HG03354 (cell line): ENCODE results near the gene ATAD3B.
"Not testable (repeated sequence)": the region's sequence is repeated elsewhere in the genome, so short reads cannot be mapped to it uniquely, and the experiment has no call there.

Experiments used
- ATAC-seq: cut with Tn5 transposase; IDR thresholded peaks from one replicate; pipeline ENCODE4 v1.9.1; 2021; ENCODE audit warnings: mild to moderate bottlenecking; ENCODE audit not compliant: unreplicated experiment, poor library complexity, severe bottlenecking

The ATAD3B gene

GRCh38 chr1:1524750-1525383 is 53.3 kb downstream of the ATAD3B start:
- not testable (repeated sequence) for ATAC-seq

DNA sequence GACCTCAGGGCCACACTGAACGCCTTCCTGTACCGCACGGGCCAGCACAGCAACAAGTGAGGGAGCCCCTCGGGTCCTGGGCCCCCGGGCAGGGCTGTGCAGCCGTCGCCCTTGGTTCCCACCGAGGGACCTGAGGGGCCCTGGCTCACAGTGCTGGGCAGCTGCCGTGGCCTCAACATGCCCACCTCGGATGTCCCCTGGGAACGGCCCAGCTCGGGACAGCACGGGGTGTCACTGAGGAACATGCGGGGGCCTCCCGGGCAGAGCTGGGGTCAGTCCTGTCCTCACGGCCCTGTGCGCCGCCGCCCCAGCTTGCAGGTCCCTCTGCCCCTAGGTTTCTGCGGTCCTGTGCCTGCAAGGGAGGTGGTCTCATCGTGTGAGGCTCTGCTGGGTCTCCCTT is 54.9 kb downstream of the ATAD3B start:
- not testable (repeated sequence) for ATAC-seq

DNA sequence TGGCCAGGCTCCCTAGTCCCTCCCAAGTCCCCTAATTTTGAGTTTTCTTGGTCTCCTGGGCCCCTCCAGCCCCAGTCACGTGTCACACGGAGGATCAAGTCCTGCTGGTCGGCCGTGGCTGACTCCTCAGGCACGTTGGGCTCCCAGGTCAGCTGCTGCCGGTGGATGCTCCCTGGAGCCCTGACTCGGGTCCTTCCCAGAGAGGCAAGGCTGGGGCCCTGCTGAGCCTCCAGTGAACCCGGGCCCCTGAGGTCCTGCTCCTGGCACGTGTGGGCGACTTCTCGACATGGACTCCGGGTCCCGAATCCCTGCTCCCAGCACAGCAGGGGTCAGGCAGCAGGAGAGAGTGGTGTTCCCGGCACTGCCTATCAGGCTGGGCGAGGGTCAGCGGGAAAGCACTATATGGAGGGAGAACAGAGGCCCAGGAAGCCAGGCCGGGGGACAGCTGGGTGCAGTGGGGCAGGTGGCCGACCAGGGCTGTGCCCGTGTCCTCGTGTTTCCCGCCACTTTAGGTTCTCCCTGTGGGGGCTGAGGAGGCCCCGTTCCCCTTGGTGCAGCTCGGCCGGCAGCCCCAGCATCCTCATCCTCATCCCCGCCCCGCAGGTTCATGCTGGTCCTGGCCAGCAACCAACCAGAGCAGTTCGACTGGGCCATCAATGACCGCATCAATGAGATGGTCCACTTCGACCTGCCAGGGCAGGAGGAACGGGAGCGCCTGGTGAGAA is 55.7 kb downstream of the ATAD3B start:
- ATAC-seq: no peak

GRCh38 chr1:1528301-1529267 is 57.0 kb downstream of the ATAD3B start:
- ATAC-seq: no peak

- no peak for ATAC-seq
Observed at GRCh38 chr1:1529321-1529720, 57.8 kb downstream of the ATAD3B start.

DNA sequence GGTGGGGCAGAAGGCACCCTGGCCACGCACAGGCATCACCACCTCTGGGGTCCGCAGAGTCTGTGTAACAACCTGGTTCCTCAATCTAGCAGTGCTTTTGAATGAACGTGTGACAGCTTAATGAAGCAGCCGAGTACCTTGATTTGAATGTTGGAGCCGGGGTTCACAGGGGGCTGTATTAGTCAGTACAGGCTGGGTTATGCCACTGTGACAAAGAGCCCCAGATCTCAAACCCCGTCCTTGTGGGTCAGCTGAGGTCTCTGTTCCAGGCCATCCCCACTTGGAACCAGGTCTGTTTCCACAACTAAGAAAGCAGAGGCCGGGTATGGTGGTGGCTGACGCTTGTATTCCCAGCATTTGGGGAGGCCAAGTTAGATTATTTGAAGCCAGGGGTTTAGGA is 58.4 kb downstream of the ATAD3B start:
- ATAC-seq: no peak

DNA sequence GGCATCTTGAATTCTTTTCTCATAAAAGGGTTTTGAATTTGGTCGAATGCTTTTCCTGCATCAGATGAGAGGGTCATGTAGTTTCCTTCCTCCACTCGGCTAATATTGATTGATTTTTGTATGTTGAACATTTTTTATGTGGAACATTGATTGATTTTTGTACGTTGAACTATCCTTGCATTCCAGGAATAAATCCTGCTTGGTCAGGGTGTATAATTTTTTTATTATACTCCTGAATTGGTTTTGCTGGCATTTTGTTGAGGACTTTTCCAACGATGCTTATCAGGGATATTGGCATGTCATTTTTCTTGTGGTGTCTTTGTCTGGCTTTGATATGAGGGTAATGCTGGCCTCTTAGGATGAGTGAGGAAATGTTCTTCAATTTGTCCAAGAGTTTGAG is 60.4 kb downstream of the ATAD3B start:
- no peak for ATAC-seq

GRCh38 chr1:1533176-1533893 is 61.8 kb downstream of the ATAD3B start:
- not testable (repeated sequence) for ATAC-seq

DNA sequence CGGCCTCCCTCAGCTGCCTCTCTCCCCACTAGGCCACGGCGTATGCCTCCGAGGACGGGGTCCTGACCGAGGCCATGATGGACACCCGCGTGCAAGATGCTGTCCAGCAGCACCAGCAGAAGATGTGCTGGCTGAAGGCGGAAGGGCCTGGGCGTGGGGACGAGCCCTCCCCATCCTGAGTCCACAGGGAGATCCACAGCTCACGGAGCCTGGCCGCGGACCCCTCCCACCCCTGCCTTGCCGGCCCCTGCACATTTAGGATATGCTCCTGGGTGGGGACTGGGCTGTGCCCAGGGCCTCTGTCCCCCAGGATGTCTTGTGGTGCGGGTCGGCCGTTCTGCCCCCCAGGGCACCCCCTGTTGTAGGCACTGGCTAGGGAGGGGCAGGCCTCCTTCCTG is 62.3 kb downstream of the ATAD3B start:
- not testable (repeated sequence) for ATAC-seq

DNA sequence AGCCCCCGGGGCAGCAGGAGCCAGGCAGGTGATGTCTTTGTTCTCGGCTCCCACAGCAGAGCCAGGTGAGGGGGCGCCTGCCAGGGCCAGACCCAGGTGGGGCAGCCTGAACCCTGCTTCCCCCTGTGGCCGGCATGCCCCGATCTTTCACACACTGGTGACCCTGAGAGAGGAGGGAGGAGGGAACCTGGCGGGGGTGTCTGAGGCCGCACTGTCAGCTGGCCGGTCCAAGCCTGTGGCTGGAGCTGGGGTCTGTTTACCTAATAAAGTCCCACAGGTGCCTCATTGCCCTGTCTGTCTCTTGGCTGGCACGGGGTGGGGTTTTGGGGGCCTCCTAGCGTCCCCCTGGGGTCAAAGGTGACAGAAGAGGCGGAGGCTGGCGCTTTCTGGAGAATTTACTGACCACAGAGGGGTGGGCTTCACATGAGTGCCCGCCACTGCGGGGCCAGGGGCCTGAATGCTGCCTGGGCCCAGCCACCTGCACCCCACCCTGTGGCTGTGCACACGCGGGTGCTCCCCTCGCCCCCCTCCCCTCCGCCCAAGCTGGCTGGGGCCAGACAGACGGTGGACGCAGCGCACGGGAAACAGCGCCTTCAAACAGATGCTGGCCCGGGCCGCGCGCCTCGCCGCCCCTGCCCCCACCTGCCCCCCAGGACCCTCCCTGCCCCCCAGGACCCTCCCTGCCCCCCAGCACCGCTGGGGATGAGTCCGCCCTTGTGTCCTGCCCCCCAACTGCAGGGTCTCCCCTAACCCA is 63.0 kb downstream of the ATAD3B start:
- ATAC-seq: no peak

DNA sequence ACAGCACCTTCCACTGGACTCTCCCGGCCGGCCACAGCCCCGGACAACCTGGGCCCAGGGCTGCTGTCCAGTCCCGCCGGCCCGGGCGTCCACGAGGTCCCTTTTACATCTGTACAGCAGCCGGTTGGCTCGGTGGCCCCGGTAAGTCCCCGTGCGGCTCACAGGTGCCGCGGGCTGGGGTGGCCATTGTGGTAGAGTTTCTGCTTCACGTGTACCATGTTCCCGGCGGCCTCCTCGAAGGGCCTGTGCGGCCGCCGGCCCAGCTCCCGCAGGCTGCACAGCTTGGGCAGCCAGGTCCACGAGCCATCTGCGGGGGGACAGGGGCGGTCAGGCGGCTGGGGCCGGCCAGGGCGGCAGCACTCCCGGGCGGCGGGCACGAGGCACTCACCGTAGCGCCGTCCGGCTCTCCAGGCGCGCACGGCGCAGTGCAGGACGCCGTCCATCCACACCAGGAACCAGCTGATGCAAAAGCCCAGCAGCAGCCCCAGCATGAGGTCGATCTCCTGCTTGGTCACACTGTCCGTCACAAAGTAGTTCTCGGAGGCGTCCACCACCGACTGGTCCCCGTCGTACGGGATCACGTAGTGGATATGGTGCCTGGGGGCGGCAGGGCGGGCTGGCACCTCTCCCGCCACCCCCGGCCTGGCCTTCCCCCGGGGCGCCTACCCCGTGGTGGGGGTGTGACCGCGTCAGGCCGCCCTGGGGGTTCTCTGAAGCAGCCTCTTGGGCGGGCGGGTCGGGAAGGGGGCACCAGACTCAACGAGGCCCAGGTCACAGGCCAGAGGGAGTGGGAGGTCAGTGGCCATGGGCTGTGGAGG is 63.8 kb downstream of the ATAD3B start:
- no peak for ATAC-seq

DNA sequence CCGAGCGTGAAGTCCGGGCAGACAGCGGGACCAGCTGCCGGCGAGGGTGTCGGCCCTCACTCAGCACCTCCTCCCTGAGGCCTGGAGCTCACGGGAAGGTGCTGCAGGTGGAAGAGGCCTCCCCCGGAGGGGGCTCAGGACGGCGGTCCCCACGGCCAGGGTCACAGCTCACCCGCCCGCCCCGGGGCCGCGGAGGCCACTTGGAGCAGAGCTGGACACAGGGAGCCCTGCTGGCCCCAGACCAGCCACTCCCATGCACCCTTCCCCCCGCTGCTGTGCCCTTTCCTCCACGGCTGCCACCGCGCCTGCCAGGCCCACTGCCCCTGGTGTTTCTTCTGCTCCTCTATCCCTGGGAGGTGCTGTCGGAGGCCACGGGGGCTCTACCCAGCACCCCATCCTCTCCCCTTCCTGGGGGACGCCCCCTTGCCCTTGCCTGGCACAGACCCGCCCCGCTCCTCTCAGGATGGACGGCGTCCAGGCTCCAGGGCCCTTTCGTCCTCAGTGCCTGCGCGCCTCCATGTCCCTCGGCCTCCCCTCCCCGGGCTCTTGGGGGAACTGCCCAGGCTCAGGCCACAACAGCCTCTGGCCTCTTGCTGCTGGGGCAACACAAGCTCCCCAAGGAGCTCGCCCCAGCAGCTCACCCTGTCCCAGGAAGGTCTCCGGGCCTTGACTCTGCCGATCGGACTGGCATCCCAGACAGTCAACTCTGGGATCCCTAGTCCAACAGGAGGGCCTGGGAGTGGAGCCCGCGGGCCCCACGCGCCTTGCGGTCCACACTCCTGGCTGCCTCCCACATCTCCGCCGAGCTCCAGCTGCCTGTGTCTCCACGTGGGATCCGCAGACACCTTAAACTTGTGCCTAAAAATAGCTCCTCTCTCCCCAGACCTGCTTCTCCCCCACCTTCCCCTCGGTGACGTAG is 64.7 kb downstream of the ATAD3B start:
- no peak for ATAC-seq

- ATAC-seq: no peak
Observed at GRCh38 chr1:1536938-1537546, 65.5 kb downstream of the ATAD3B start.

DNA sequence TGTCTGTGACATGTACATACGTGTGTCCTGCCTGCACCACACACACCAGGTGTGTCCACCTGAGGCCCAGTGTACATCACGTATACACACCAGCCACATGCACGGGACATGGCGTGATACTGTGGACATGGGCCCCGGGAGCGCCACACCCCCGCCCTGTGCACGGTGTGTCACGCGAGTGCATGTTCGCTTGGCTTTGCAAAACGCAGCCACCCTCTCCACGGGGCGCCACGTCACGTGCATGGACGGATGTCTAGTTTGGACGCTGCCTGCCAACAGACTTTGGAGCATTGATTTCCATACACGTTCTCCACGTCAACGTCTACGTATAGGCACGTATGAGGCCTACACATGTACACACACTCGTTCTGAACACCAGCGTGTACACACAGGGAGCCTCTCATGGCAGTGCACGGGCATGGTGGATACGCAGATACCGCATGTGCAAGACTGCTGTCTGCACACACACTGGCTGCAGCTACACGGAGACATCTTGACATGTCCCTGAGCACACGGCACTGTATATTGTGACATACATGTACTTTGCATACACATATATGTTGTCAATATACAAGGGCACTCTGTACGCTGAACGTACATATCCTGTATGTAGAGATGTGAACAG is 66.2 kb downstream of the ATAD3B start:
- ATAC-seq: no peak

GRCh38 chr1:1538334-1538733 is 66.8 kb downstream of the ATAD3B start:
- no peak for ATAC-seq

DNA sequence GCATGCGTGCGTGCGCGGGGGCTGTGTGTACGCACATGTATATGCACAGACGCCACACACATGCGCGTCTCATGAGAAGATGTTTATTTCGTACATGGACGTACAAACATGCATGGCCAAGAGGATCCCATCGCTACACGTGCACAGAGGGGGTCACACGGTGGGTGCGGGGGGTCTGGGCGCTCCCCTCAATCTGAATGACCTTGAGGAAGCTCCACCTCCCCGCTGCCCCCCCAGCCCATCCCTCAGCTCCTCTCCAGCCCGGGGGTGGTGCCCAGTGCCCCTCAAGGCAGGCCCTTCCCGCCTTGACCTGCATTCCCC is 67.4 kb downstream of the ATAD3B start:
- ATAC-seq: no peak
